Bronchial epithelial cell (primary cell): ENCODE results near the gene ASB12. TPM values are rescaled to one million over a fixed set of nuclear protein-coding genes. Genes with fewer than 3 reads are reported as not detected.

ENCODE experiments used
- DNase-seq: peaks from one replicate; pipeline ENCODE4 v3.0.0-alpha.2; 2010; ENCODE audit warnings: low read depth
- FAIRE-seq: peaks from 2 replicates; lab custom pipeline; 2011; peaks lifted over from hg19 to GRCh38; lab: Jason Lieb, UNC
- H3K27me3 ChIP-seq: 2 replicates; pipeline ENCODE4 v1.5.1; 2011; ENCODE audit warnings: low read length; ENCODE audit not compliant: control insufficient read depth, insufficient read depth
- H3K36me3 ChIP-seq: 2 replicates; pipeline ENCODE4 v1.5.1; 2011; ENCODE audit warnings: low read length; ENCODE audit not compliant: control insufficient read depth, insufficient read depth
- H3K4me3 ChIP-seq: 2 replicates; pipeline ENCODE4 v1.5.1; 2011; ENCODE audit warnings: mild to moderate bottlenecking, low read depth, low read length, control low read depth
- total RNA-seq: library from RNA; depleted of rRNA; stranded (reverse); fragments of >200 nt; gene quantifications from 2 replicates; pipeline ENCODE4 v1.2.1, GENCODE V29; 2014
- TF ChIP-seq, protein P1 (sequence below): IDR thresholded peaks from 2 replicates; pipeline ENCODE4 v1.5.1; 2011; ENCODE audit warnings: mild to moderate bottlenecking, moderate library complexity, low read length, control low read depth, inconsistent platforms; ENCODE audit not compliant: insufficient read depth, severe bottlenecking

Gene ASB12
- total RNA-seq, 1 donor from 2014 or later, result not detected

DNA sequence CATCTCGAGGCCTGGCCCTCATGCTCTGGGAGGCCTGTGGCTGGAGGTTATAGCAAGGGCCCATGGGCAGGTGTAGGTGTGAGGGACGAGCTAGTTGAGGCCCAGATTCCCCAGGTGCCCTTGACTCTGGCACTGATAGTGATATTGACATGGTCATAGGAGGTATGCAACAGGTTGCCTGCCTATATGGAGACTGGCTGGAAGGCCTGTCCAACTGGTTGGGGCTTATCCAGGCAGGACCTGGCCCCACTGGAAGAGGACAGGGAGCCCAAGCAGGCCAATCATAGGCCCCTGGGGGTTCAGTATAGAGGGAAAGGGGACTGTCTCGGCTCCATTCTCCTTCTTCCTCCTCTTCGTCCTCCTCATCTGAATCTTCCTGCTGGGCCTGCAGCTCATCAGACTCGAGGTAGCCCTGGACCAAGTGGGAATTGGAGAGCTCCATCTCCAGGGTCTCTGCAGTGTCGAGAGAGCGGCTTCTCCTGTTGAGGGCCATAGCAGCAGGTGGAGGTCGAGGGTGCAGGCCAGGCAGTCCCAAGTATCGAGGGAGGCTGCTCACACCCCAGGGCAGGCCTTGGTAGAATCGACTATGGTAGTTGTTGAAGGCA is 40.2 kb downstream of the ASB12 start:
- Histone ChIP-seq H3K4me3 (no peak overlapping the region), H3K27me3 (no peaks in the 10 kb centered on the region), H3K36me3 (no peaks in the 10 kb centered on the region)
- FAIRE-seq (no peak), DNase-seq (no peak)
- TF ChIP-seq, protein P1, sequence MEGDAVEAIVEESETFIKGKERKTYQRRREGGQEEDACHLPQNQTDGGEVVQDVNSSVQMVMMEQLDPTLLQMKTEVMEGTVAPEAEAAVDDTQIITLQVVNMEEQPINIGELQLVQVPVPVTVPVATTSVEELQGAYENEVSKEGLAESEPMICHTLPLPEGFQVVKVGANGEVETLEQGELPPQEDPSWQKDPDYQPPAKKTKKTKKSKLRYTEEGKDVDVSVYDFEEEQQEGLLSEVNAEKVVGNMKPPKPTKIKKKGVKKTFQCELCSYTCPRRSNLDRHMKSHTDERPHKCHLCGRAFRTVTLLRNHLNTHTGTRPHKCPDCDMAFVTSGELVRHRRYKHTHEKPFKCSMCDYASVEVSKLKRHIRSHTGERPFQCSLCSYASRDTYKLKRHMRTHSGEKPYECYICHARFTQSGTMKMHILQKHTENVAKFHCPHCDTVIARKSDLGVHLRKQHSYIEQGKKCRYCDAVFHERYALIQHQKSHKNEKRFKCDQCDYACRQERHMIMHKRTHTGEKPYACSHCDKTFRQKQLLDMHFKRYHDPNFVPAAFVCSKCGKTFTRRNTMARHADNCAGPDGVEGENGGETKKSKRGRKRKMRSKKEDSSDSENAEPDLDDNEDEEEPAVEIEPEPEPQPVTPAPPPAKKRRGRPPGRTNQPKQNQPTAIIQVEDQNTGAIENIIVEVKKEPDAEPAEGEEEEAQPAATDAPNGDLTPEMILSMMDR, result no peak

DNA sequence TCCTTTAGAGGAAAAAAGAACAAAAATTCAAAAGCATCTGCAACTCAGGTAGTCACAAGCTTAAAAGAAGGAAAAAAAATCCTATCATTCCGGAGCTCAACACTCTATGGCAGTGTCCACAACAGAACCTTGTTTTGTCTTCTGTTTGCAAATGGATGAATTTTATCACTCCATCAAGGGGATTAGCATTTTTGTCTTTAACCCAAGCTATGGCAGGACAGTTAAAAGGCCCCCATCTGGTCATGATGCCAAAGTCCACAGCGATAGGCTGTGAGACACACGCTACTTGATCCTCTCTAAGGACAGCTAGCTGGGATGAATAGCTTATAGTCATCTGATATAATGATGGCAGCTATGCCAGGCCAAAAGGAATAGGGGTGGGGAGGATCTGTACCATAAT is 41.5 kb downstream of the ASB12 start:
- no peak overlapping the region for H3K4me3 ChIP-seq
- no peaks in the 10 kb centered on the region for H3K27me3 ChIP-seq
- TF ChIP-seq, protein P1, result no peak
- FAIRE-seq, result no peak
- no peaks in the 10 kb centered on the region for H3K36me3 ChIP-seq
- DNase-seq, result no peak

DNA sequence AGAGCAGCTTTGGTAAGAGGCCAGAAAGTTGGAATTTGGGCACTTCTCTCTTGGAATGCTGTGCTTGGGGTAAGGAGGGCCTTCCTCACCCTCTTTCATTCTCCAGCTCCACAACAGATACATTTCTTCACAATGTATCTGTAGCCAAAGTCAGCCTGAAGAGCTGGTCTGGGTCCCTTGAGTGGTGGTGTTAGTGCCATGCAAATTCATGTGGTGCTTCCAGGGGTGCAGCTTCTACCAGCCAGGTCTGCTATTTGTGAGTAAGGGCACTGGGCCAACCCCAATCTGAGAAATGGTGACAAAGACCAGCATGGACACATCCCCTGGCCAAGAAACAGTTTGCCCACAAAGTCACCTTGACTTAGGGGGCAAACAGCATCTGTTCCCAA is 42.7 kb downstream of the ASB12 start:
- TF ChIP-seq, protein P1, result no peak
- FAIRE-seq (no peak), DNase-seq (no peak)
- Histone ChIP-seq H3K27me3 (no peaks in the 10 kb centered on the region), H3K36me3 (no peaks in the 10 kb centered on the region), H3K4me3 (no peak overlapping the region)

DNA sequence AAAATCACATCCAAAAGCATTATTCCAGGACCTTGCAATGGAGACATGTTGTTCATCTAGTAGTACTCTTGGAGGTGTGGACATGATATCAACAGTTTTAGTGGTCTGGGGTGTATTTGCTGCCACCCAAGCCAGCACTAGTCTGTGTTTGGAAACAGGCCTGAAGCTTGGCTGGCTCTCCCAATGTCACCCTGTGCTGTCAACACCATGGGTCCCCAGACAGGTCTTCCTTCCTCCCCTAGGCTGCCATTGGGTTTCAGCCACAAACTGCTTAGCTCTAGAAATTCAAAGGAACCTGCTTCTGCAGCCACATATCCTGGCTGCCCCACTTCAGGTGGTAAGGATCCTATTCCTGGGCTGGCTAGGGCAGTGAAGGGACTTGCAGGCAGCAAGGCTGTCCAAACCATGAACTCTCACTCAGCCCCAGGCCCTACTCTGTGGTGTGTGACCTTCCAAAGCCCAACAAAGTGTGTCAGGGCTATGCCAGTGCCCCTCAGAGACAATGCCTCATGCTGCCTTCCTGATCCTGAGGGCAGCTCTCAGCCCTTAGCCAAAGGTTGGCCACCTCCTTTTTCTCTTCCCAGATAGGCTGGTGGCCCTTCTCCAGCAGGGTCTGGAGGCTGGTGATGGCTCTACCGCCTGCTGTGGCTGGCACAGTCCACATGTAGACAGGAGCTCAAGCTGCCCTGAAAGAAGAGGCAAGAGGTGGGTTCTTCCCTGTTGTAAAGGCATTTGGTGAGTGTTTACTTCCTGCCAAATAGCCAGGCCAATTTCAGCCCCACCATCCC is 43.2 kb downstream of the ASB12 start:
- no peak for FAIRE-seq
- DNase-seq, result no peak
- H3K36me3 ChIP-seq, result no peaks in the 10 kb centered on the region
- TF ChIP-seq, protein P1, result no peak
- H3K4me3 ChIP-seq, result no peak overlapping the region
- no peaks in the 10 kb centered on the region for H3K27me3 ChIP-seq

DNA sequence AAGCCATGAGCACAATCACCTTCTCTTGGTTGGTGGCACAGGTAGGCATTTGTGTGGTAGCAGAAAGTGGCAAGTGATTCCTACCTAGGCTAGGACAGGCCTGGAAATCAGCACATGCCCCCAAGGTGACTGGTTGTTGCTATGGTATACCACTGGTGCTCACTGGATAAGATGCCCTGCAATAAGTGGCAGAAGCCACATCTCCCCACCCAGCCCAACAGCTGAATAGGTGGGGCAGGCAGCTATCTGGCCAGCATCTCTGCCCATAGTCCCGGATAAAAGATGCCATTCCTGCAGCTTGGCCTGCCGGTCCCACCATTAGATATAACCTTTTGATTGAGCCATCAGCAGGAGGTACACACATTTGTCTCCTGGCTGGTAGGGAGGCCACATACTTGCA is 46.0 kb downstream of the ASB12 start:
- Histone ChIP-seq H3K4me3 (no peak overlapping the region), H3K27me3 (no peaks in the 10 kb centered on the region), H3K36me3 (no peaks in the 10 kb centered on the region)
- DNase-seq (no peak), FAIRE-seq (no peak)
- TF ChIP-seq, protein P1, result no peak

DNA sequence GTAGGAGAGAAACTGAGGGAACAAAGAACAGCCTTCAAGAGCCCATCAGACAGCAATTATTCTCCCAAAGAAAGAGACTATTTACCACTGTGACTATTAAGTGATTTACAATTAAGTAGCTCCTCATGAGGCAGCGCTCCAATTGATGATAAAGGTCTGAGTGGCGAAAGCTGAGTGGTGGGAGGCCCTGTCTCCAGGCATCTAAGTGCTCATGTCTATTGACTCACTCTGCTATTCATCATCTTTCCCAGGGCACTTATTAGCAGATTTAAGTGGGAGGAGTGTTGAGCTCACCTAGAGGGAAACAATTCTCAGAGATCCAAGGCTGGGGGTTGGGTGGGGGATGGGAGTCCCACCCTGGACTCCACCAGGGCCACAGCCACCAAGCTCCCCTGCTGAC is 48.2 kb downstream of the ASB12 start:
- Histone ChIP-seq H3K36me3 (no peaks in the 10 kb centered on the region), H3K4me3 (no peak overlapping the region), H3K27me3 (no peaks in the 10 kb centered on the region)
- FAIRE-seq (no peak), DNase-seq (peak; percentile 12)
- TF ChIP-seq, protein P1, result no peak
